Loucy (cell line): ENCODE results near the gene XXYLT1.

ENCODE experiments used
- H2AFZ ChIP-seq: fragments of 200-600 bp; sonication (generic); 2 replicates; pipeline ENCODE4 v1.6.0; 2016; ENCODE audit warnings: antibody characterized with exemption, mild to moderate bottlenecking, low read length, moderate library complexity
- H3F3A ChIP-seq: fragments of 200-600 bp; 2 replicates; pipeline ENCODE4 v1.6.0; 2016; ENCODE audit warnings: antibody characterized with exemption, low read depth, mild to moderate bottlenecking
- H3K27me3 ChIP-seq: fragments of 200-600 bp; sonication (generic); 2 replicates; pipeline ENCODE4 v1.6.1; 2014; ENCODE audit warnings: low read length, mild to moderate bottlenecking; ENCODE audit not compliant: insufficient read depth, poor library complexity, severe bottlenecking
- H3K36me3 ChIP-seq: fragments of 200-600 bp; sonication (generic); 2 replicates; pipeline ENCODE4 v1.6.1; 2016; ENCODE audit warnings: low read length; ENCODE audit not compliant: insufficient read depth
- H3K4me1 ChIP-seq: fragments of 200-600 bp; sonication (generic); 2 replicates; pipeline ENCODE4 v1.5.1; 2014; ENCODE audit warnings: low read length, mild to moderate bottlenecking; ENCODE audit not compliant: insufficient read depth, poor library complexity, severe bottlenecking
- H3K4me2 ChIP-seq: fragments of 200-600 bp; sonication (generic); 2 replicates; pipeline ENCODE4 v1.6.0; 2014; ENCODE audit warnings: antibody characterized with exemption, low read length, low read depth, mild to moderate bottlenecking; ENCODE audit not compliant: poor library complexity, severe bottlenecking
- H3K4me3 ChIP-seq: fragments of 200-600 bp; sonication (generic); 2 replicates; pipeline ENCODE4 v1.5.1; 2014; ENCODE audit warnings: low read length, mild to moderate bottlenecking, mixed read lengths; ENCODE audit not compliant: poor library complexity, severe bottlenecking
- H3K79me2 ChIP-seq: fragments of 200-600 bp; sonication (generic); 2 replicates; pipeline ENCODE4 v1.6.1; 2014; ENCODE audit warnings: low read length; ENCODE audit not compliant: insufficient read depth
- H3K9ac ChIP-seq: fragments of 200-600 bp; sonication (generic); 2 replicates; pipeline ENCODE4 v1.6.0; 2014; ENCODE audit warnings: mild to moderate bottlenecking, low read depth, low read length, moderate library complexity; ENCODE audit not compliant: poor library complexity, severe bottlenecking
- H3K9me2 ChIP-seq: fragments of 200-600 bp; sonication (generic); replicated peaks from 2 replicates; pipeline ENCODE4 v1.6.1; 2016; ENCODE audit warnings: low read depth, low read length, mixed read lengths
- H3K9me3 ChIP-seq: fragments of 200-600 bp; sonication (generic); 2 replicates; pipeline ENCODE4 v1.6.1; 2014; ENCODE audit warnings: mild to moderate bottlenecking, antibody characterized with exemption, low read length, low read depth; ENCODE audit not compliant: insufficient read depth
- H4K20me1 ChIP-seq: fragments of 200-600 bp; sonication (generic); 2 replicates; pipeline ENCODE4 v1.6.0; 2014; ENCODE audit warnings: antibody characterized with exemption, low read length, mild to moderate bottlenecking; ENCODE audit not compliant: insufficient read depth, poor library complexity, severe bottlenecking
- CTCF ChIP-seq: fragments of 200-600 bp; sonication (generic); conservative IDR thresholded peaks from 2 replicates; pipeline ENCODE4 v1.5.1; 2014; ENCODE audit warnings: mild to moderate bottlenecking, antibody characterized with exemption, low read length
- EZH2phosphoT487 ChIP-seq: fragments of 200-600 bp; IDR thresholded peaks from 2 replicates; pipeline ENCODE4 v1.6.1; 2018; ENCODE audit warnings: antibody characterized with exemption, mild to moderate bottlenecking, moderate library complexity, borderline replicate concordance

Gene XXYLT1

GRCh38 chr3:195307711-195308110, 36.8 kb upstream of the XXYLT1 start:
- Histone ChIP-seq H3K27me3 (no peaks in the 10 kb centered on the region), H3K4me2 (no peak overlapping the region)

GRCh38 chr3:195306369-195306768, 35.4 kb upstream of the XXYLT1 start:
- Histone ChIP-seq H3K4me3 (no peak overlapping the region), H3K9ac (no peak overlapping the region), H3K79me2 (no peaks in the 10 kb centered on the region), H3K9me3 (no peaks in the 10 kb centered on the region), H3K36me3 (peaks cover 12% of the 10 kb centered on the region; the same call in 1 of the 2 replicates), H3K4me1 (no peaks in the 10 kb centered on the region), H2AFZ (no peak overlapping the region), H3F3A (no peaks in the 10 kb centered on the region), H3K9me2 (no peaks in the 10 kb centered on the region), H3K4me2 (no peak overlapping the region), H4K20me1 (no peaks in the 10 kb centered on the region), H3K27me3 (no peaks in the 10 kb centered on the region)
- no peak for TF ChIP-seq EZH2phosphoT487
- no peak for TF ChIP-seq CTCF

More at GRCh38 chr3:195307711-195308110, 36.8 kb upstream of the XXYLT1 start:
- Histone ChIP-seq H4K20me1 (no peaks in the 10 kb centered on the region), H3K9me3 (no peaks in the 10 kb centered on the region), H2AFZ (no peak overlapping the region), H3K4me1 (no peaks in the 10 kb centered on the region), H3K79me2 (no peaks in the 10 kb centered on the region), H3K9ac (no peak overlapping the region), H3K36me3 (peaks cover 3% of the 10 kb centered on the region; the same call in 1 of the 2 replicates), H3F3A (no peaks in the 10 kb centered on the region), H3K9me2 (no peaks in the 10 kb centered on the region), H3K4me3 (no peak overlapping the region)
- TF ChIP-seq CTCF (no peak), EZH2phosphoT487 (no peak)

GRCh38 chr3:195302431-195302830, 31.5 kb upstream of the XXYLT1 start:
- Histone ChIP-seq H3K27me3 (no peaks in the 10 kb centered on the region), H3K9me3 (no peaks in the 10 kb centered on the region), H3K9me2 (no peaks in the 10 kb centered on the region), H3K36me3 (peaks cover 27% of the 10 kb centered on the region; the same call in 1 of the 2 replicates), H3F3A (no peaks in the 10 kb centered on the region), H3K4me1 (no peaks in the 10 kb centered on the region), H3K4me2 (no peak overlapping the region), H3K4me3 (no peak overlapping the region), H3K79me2 (no peaks in the 10 kb centered on the region), H3K9ac (no peak overlapping the region), H2AFZ (no peak overlapping the region), H4K20me1 (no peaks in the 10 kb centered on the region)
- TF ChIP-seq CTCF (no peak), EZH2phosphoT487 (no peak)
